ENCODE data around the gene MARF1.

GRCh38 chr16:15597135-15597534 lies 45.8 kb downstream of the MARF1 start:
- TF ChIP-seq CTCF (IDR thresholded peaks at IDR 0.05 in 2 of 3, conservative IDR thresholded peaks at IDR 0.05 in 1 of 3; ENCODE audit: borderline replicate concordance in 1 of 3, insufficient read depth in 1 of 3, low read depth in 2 of 3, low read length in 2 of 3) (no peak), EGR1 (IDR thresholded peaks at IDR 0.05; ENCODE audit: low read depth) (no peak), POLR2A (IDR thresholded peaks at IDR 0.05; ENCODE audit: borderline replicate concordance, extremely low read depth, insufficient read depth, insufficient read length) (no peak), EZH2phosphoT487 (IDR thresholded peaks at IDR 0.05; ENCODE audit: borderline replicate concordance) (no peak), SRF (IDR thresholded peaks at IDR 0.05; ENCODE audit: low read depth) (no peak), EZH2 (IDR thresholded peaks at IDR 0.05) (no peak)
- TF ChIP-seq, protein P1, sequence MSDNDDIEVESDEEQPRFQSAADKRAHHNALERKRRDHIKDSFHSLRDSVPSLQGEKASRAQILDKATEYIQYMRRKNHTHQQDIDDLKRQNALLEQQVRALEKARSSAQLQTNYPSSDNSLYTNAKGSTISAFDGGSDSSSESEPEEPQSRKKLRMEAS (IDR thresholded peaks at IDR 0.05): no peak

All from HCT116 (cell line).